WTC11 (cell line): ENCODE measurements around the gene GRB7. TPM values are rescaled to one million over a fixed set of nuclear protein-coding genes. Genes with fewer than 3 reads are reported as not detected.

Experiments used
- ATAC-seq: fragments of 200-7000 bp; cut with Tn5 transposase; 2 replicates; pipeline ENCODE4 v1.10.0; 2021; ENCODE audit warnings: mild to moderate bottlenecking, moderate library complexity
- CTCF ChIA-PET: fragments of 300-600 bp; sonication (Branson Sonifier 250); formaldehyde crosslinking; loops from one replicate; lab custom pipeline; 2021; ENCODE audit warnings: antibody characterized with exemption; lab: Charles Lee
- POLR2A ChIA-PET: fragments of 350-600 bp; sonication (Branson Sonifier 250); formaldehyde crosslinking; loops from one replicate; lab custom pipeline; 2021; ENCODE audit warnings: antibody characterized with exemption; lab: Charles Lee
- DNase-seq: peaks from one replicate; pipeline ENCODE4 v3.0.0; 2021; ENCODE audit warnings: low spot score
- H3K27ac Mint-ChIP-seq: 2 replicates; pipeline ENCODE4 v1.8.0; 2021; ENCODE audit warnings: mixed read lengths
- H3K27me3 Mint-ChIP-seq: 2 replicates; pipeline ENCODE4 v1.8.0; 2021; ENCODE audit warnings: low read depth, mild to moderate bottlenecking, moderate library complexity, mixed read lengths
- H3K36me3 Mint-ChIP-seq: 2 replicates; pipeline ENCODE4 v1.8.0; 2021; ENCODE audit warnings: mixed read lengths
- H3K4me1 Mint-ChIP-seq: 2 replicates; pipeline ENCODE4 v1.8.0; 2022; ENCODE audit warnings: mixed read lengths
- H3K4me3 Mint-ChIP-seq: 2 replicates; pipeline ENCODE4 v1.8.0; 2021; ENCODE audit warnings: mild to moderate bottlenecking, moderate library complexity, mixed read lengths
- H3K9me3 Mint-ChIP-seq: 2 replicates; pipeline ENCODE4 v1.8.0; 2021; ENCODE audit warnings: mixed read lengths
- ATF1 ChIP-seq: sonication (generic); formaldehyde crosslinking; IDR thresholded peaks from 2 replicates; pipeline ENCODE4 v1.8.1; 2023; ENCODE audit warnings: mild to moderate bottlenecking, moderate library complexity, missing genetic modification reagents
- GABPB1 ChIP-seq: sonication (generic); formaldehyde crosslinking; IDR thresholded peaks from 2 replicates; pipeline ENCODE4 v1.8.1; 2023; ENCODE audit warnings: mild to moderate bottlenecking, missing genetic modification reagents
- GRHL2 ChIP-seq: fragments of 250-450 bp; sonication (Bioruptor Pico); IDR thresholded peaks from 2 replicates; pipeline ENCODE4 v1.8.0; 2022; ENCODE audit warnings: mild to moderate bottlenecking, moderate library complexity; ENCODE audit not compliant: insufficient replicate concordance, severe bottlenecking
- NFE2L1 ChIP-seq: sonication (generic); formaldehyde crosslinking; IDR thresholded peaks from 2 replicates; pipeline ENCODE4 v1.8.1; 2023; ENCODE audit warnings: missing genetic modification reagents
- NFYB ChIP-seq: sonication (generic); formaldehyde crosslinking; conservative IDR thresholded peaks from 2 replicates; pipeline ENCODE4 v1.8.0; 2022; ENCODE audit warnings: low read depth, missing genetic modification reagents
- RELA ChIP-seq: sonication (generic); formaldehyde crosslinking; IDR thresholded peaks from 2 replicates; pipeline ENCODE4 v1.8.1; 2022; ENCODE audit warnings: missing genetic modification reagents, mild to moderate bottlenecking, borderline replicate concordance
- RORB ChIP-seq: fragments of 250-450 bp; sonication (Bioruptor Pico); IDR thresholded peaks from 2 replicates; pipeline ENCODE4 v1.9.0; 2021; ENCODE audit warnings: mild to moderate bottlenecking
- ZNF138 ChIP-seq: sonication (generic); formaldehyde crosslinking; conservative IDR thresholded peaks from 2 replicates; pipeline ENCODE4 v1.8.1; 2022; ENCODE audit warnings: mild to moderate bottlenecking, moderate library complexity, missing genetic modification reagents
- total RNA-seq: library from RNA; stranded (reverse); gene quantifications from 3 replicates; pipeline ENCODE4 v1.2.3, GENCODE V29; 2021
- TF ChIP-seq, protein P1 (sequence below): fragments of 250-450 bp; sonication (Bioruptor Pico); IDR thresholded peaks from 2 replicates; pipeline ENCODE4 v2.1.2; 2022; ENCODE audit warnings: mild to moderate bottlenecking, moderate library complexity
- TF ChIP-seq, protein P2 (sequence below): sonication (generic); formaldehyde crosslinking; IDR thresholded peaks from 2 replicates; pipeline ENCODE4 v1.8.0; 2022; ENCODE audit warnings: mild to moderate bottlenecking, missing genetic modification reagents
- TF ChIP-seq, protein P3 (sequence below): sonication (generic); formaldehyde crosslinking; IDR thresholded peaks from 2 replicates; pipeline ENCODE4 v1.8.0; 2022; ENCODE audit warnings: mild to moderate bottlenecking, missing genetic modification reagents
- TF ChIP-seq, protein P4 (sequence below): fragments of 200-600 bp; IDR thresholded peaks from 2 replicates; pipeline ENCODE4 v1.8.0; 2022; ENCODE audit warnings: antibody characterized with exemption
- TF ChIP-seq, protein P5 (sequence below): sonication (generic); formaldehyde crosslinking; IDR thresholded peaks from 2 replicates; pipeline ENCODE4 v1.8.1; 2023; ENCODE audit warnings: mild to moderate bottlenecking, missing genetic modification reagents, moderate library complexity
- TF ChIP-seq, protein P6 (sequence below): sonication (generic); formaldehyde crosslinking; IDR thresholded peaks from 2 replicates; pipeline ENCODE4 v1.8.0; 2023; ENCODE audit warnings: missing genetic modification reagents
- TF ChIP-seq, protein P7 (sequence below): sonication (generic); formaldehyde crosslinking; IDR thresholded peaks from 2 replicates; pipeline ENCODE4 v1.8.0; 2022; ENCODE audit warnings: mild to moderate bottlenecking, missing genetic modification reagents
- TF ChIP-seq, protein P8 (sequence below): sonication (generic); formaldehyde crosslinking; IDR thresholded peaks from 2 replicates; pipeline ENCODE4 v1.8.1; 2023; ENCODE audit warnings: mild to moderate bottlenecking, missing genetic modification reagents
- TF ChIP-seq, protein P9 (sequence below): sonication (generic); formaldehyde crosslinking; IDR thresholded peaks from 2 replicates; pipeline ENCODE4 v1.8.1; 2023; ENCODE audit warnings: mild to moderate bottlenecking, missing genetic modification reagents
- TF ChIP-seq, protein P10 (sequence below): fragments of 250-450 bp; sonication (Bioruptor Pico); IDR thresholded peaks from 2 replicates; pipeline ENCODE4 v1.8.0; 2021; ENCODE audit warnings: mild to moderate bottlenecking

GRB7 gene
- total RNA-seq, 1 experiment from 2014 or later = 48.5 TPM

DNA sequence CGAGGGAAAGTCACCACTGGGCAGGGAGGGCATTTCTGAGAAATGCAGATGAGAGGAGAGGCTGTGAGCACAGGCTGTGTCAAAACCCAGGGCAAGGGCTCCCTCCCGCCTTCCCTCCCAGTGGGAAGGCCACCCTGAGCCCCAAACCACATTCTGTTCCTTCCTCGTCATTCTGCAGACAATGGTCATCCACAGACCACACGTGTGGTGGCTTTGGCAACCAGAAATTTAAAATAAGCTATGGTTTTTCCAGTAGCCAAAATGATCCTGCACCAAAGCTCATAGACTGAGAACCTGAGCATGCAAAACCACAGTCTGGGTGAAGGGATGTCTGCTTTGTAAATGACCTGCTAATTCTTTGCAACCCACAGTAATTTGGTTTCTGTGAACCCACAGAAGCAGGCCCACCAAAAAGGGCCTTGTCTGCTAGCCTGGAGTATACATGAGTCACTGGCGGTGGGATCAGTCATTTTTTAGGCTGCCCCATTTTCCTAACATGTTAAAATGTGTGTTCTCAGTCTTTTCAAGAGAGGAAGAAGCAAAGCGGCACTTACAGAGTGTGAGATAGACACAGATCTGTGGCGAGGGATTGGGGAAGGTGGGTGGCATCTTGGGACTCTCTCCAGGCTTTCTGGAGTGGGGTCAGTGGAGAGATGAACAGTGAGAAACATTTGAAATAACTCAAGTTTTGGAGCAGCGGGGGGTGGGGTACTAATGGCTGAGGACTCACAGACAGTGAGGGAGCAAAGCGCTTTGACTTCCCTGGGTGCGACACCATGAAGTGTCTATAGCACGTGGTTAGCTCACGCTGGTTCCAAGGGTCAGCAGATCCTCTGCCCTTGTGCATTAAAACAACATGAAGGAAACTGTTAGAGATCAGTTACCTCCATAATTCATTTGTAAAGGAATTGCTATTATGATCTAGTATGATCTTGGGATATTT, 20.5 kb downstream of the GRB7 start (continued):
- TF ChIP-seq, protein P1, sequence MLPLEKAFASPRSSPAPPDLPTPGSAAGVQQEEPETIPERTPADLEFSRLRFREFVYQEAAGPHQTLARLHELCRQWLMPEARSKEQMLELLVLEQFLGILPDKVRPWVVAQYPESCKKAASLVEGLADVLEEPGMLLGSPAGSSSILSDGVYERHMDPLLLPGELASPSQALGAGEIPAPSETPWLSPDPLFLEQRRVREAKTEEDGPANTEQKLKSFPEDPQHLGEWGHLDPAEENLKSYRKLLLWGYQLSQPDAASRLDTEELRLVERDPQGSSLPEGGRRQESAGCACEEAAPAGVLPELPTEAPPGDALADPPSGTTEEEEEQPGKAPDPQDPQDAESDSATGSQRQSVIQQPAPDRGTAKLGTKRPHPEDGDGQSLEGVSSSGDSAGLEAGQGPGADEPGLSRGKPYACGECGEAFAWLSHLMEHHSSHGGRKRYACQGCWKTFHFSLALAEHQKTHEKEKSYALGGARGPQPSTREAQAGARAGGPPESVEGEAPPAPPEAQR = no peak
- TF ChIP-seq, protein P2, sequence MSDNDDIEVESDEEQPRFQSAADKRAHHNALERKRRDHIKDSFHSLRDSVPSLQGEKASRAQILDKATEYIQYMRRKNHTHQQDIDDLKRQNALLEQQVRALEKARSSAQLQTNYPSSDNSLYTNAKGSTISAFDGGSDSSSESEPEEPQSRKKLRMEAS (CRISPR knock-in tag) = no peak
- TF ChIP-seq, protein P3, sequence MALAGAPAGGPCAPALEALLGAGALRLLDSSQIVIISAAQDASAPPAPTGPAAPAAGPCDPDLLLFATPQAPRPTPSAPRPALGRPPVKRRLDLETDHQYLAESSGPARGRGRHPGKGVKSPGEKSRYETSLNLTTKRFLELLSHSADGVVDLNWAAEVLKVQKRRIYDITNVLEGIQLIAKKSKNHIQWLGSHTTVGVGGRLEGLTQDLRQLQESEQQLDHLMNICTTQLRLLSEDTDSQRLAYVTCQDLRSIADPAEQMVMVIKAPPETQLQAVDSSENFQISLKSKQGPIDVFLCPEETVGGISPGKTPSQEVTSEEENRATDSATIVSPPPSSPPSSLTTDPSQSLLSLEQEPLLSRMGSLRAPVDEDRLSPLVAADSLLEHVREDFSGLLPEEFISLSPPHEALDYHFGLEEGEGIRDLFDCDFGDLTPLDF = no peak
- TF ChIP-seq ATF1 (CRISPR knock-in tag) = no peak
- TF ChIP-seq, protein P4, sequence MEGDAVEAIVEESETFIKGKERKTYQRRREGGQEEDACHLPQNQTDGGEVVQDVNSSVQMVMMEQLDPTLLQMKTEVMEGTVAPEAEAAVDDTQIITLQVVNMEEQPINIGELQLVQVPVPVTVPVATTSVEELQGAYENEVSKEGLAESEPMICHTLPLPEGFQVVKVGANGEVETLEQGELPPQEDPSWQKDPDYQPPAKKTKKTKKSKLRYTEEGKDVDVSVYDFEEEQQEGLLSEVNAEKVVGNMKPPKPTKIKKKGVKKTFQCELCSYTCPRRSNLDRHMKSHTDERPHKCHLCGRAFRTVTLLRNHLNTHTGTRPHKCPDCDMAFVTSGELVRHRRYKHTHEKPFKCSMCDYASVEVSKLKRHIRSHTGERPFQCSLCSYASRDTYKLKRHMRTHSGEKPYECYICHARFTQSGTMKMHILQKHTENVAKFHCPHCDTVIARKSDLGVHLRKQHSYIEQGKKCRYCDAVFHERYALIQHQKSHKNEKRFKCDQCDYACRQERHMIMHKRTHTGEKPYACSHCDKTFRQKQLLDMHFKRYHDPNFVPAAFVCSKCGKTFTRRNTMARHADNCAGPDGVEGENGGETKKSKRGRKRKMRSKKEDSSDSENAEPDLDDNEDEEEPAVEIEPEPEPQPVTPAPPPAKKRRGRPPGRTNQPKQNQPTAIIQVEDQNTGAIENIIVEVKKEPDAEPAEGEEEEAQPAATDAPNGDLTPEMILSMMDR = no peak
- TF ChIP-seq NFYB (CRISPR knock-in tag) = no peak
- TF ChIP-seq, protein P5, sequence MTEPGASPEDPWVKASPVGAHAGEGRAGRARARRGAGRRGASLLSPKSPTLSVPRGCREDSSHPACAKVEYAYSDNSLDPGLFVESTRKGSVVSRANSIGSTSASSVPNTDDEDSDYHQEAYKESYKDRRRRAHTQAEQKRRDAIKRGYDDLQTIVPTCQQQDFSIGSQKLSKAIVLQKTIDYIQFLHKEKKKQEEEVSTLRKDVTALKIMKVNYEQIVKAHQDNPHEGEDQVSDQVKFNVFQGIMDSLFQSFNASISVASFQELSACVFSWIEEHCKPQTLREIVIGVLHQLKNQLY = no peak
- no peak for TF ChIP-seq RORB (CRISPR knock-in tag)

DNA sequence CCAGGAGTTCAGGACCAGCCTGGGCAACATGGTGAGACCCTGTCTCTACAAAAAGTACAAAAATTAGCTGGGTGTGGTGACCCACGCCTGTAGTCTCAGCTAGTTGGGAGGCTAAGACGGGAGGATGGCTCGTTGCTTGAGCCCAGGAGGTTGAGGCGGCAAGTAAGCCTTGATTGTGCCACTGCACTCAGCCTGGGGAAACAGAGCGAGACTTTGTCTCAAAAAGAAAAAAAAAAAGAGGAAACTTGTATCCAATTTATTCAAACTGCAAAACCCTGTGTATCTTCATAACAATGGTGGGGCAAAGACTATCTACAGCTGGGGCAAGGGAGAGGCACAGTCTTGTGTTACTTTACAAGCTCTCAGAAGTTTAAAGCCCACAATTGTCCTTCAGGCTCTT, 21.5 kb downstream of the GRB7 start:
- peaks cover 15% of the 10 kb centered on the region for H3K4me1 Mint-ChIP-seq
- CTCF ChIA-PET = interaction anchor here (0.7 to 2.6 kb wide), 5 partner anchors 29 to 212 kb away, joined by 3 to 11 read pairs (median 4); partner anchors contain the start of gene MIEN1
- no peak for TF ChIP-seq RELA (CRISPR knock-in tag)
- TF ChIP-seq GRHL2 (CRISPR knock-in tag) = no peak
- TF ChIP-seq NFE2L1 = no peak
- TF ChIP-seq, protein P6, sequence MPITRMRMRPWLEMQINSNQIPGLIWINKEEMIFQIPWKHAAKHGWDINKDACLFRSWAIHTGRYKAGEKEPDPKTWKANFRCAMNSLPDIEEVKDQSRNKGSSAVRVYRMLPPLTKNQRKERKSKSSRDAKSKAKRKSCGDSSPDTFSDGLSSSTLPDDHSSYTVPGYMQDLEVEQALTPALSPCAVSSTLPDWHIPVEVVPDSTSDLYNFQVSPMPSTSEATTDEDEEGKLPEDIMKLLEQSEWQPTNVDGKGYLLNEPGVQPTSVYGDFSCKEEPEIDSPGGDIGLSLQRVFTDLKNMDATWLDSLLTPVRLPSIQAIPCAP (CRISPR knock-in tag) = no peak
- TF ChIP-seq ZNF138 = no peak
- TF ChIP-seq, protein P7, sequence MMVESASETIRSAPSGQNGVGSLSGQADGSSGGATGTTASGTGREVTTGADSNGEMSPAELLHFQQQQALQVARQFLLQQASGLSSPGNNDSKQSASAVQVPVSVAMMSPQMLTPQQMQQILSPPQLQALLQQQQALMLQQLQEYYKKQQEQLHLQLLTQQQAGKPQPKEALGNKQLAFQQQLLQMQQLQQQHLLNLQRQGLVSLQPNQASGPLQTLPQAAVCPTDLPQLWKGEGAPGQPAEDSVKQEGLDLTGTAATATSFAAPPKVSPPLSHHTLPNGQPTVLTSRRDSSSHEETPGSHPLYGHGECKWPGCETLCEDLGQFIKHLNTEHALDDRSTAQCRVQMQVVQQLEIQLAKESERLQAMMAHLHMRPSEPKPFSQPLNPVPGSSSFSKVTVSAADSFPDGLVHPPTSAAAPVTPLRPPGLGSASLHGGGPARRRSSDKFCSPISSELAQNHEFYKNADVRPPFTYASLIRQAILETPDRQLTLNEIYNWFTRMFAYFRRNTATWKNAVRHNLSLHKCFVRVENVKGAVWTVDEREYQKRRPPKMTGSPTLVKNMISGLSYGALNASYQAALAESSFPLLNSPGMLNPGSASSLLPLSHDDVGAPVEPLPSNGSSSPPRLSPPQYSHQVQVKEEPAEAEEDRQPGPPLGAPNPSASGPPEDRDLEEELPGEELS (CRISPR knock-in tag) = no peak
- TF ChIP-seq, protein P8, sequence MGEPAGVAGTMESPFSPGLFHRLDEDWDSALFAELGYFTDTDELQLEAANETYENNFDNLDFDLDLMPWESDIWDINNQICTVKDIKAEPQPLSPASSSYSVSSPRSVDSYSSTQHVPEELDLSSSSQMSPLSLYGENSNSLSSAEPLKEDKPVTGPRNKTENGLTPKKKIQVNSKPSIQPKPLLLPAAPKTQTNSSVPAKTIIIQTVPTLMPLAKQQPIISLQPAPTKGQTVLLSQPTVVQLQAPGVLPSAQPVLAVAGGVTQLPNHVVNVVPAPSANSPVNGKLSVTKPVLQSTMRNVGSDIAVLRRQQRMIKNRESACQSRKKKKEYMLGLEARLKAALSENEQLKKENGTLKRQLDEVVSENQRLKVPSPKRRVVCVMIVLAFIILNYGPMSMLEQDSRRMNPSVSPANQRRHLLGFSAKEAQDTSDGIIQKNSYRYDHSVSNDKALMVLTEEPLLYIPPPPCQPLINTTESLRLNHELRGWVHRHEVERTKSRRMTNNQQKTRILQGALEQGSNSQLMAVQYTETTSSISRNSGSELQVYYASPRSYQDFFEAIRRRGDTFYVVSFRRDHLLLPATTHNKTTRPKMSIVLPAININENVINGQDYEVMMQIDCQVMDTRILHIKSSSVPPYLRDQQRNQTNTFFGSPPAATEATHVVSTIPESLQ = no peak
- TF ChIP-seq, protein P9, sequence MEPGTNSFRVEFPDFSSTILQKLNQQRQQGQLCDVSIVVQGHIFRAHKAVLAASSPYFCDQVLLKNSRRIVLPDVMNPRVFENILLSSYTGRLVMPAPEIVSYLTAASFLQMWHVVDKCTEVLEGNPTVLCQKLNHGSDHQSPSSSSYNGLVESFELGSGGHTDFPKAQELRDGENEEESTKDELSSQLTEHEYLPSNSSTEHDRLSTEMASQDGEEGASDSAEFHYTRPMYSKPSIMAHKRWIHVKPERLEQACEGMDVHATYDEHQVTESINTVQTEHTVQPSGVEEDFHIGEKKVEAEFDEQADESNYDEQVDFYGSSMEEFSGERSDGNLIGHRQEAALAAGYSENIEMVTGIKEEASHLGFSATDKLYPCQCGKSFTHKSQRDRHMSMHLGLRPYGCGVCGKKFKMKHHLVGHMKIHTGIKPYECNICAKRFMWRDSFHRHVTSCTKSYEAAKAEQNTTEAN (CRISPR knock-in tag) = no peak
- TF ChIP-seq, protein P10, sequence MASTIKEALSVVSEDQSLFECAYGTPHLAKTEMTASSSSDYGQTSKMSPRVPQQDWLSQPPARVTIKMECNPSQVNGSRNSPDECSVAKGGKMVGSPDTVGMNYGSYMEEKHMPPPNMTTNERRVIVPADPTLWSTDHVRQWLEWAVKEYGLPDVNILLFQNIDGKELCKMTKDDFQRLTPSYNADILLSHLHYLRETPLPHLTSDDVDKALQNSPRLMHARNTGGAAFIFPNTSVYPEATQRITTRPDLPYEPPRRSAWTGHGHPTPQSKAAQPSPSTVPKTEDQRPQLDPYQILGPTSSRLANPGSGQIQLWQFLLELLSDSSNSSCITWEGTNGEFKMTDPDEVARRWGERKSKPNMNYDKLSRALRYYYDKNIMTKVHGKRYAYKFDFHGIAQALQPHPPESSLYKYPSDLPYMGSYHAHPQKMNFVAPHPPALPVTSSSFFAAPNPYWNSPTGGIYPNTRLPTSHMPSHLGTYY (CRISPR knock-in tag) = no peak
- no peak for TF ChIP-seq GABPB1 (CRISPR knock-in tag)

More for the DNA sequence above, 21.5 kb downstream of the GRB7 start:
- Mint-ChIP-seq H3K27me3 (peaks cover 10% of the 10 kb centered on the region), H3K36me3 (no peaks in the 10 kb centered on the region), H3K4me3 (no peak overlapping the region), H3K27ac (no peak overlapping the region), H3K9me3 (no peaks in the 10 kb centered on the region)
- ATAC-seq (no peak), DNase-seq (no peak)
- POLR2A ChIA-PET = no interaction called here
